ENCODE data around the gene RXRG.
A peak's percentile ranks its signal among the peaks of the same experiment; 100 is the strongest.
"Not testable (repeated sequence)": the region's sequence is repeated elsewhere in the genome, so short reads cannot be mapped to it uniquely, and the experiment has no call there.

The RXRG gene

GRCh38 chr1:165444897-165445370 lies at the start of gene RXRG:
TSS of gene RXRG (minus strand) at chr1:165445126. CDS start at chr1:165444893, 233 bp downstream.
- DNase-seq, result no peak

DNA sequence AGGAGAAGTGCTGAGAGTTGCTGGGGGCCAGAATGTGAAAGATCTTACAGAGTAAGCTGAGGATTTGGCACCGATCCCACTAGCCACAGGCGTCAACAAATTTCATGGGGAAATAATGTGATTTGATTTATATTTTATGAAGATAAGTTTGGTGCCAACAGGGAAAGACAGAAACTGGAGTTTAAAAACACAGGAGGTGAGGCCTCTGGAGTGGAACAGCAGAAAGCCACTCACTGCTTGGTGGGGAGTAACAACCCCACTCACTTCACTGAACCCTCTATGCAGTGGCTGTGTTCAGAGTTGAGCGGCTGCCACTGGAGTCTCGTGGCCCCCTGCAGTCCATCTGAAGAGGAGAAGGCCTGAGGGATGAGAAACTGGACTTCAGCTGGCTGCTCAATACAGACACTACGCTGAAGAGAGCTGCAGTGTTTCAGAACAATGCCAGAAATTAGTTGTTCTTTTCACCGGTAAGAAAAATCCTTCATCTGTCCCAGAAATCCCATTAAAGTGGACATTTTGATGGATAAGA lies 48.0 kb upstream of the RXRG start:
- no peak for DNase-seq

DNA sequence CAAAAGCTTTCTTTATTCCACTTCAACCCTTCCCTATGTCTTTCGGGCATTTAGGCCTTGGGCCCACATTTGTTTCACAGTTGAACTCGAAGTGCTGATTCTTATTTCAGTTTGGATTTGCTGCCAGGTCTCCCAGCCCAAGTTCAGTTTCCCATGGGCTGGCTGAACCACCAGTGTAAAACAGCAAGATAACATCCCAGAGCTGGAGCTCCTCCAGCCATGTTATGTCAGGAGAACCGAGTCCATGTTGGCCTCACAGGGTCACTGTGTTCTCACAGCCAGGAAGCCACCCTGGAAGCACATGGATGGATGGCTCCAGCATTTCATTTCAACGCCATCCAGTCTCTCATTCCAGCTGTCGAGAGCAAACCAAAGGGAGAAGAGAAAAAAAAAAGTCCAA lies 45.2 kb upstream of the RXRG start:
- DNase-seq, result no peak

- DNase-seq, result no peak
Measured at GRCh38 chr1:165487921-165488320, 43.0 kb upstream of the RXRG start.

DNA sequence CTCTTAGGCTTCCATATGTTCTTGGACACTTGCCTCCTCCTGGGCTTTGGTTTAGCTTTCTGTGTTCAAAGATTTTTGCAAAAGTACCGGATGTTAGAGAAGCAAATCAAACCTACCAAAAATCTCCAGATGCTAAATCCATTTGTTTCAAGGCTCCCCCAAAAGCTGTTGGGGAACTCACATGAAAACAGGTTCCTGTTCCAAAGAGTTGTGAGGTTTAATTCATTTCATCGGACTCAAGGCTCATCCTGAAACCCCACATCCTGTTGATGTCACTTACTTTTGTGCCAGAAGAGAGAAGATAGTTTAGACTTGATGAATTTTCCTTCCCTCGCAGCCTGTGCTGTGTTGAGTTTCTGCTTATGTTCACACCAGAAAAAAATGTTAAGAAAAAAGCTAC lies 41.7 kb upstream of the RXRG start:
- DNase-seq, result no peak

DNA sequence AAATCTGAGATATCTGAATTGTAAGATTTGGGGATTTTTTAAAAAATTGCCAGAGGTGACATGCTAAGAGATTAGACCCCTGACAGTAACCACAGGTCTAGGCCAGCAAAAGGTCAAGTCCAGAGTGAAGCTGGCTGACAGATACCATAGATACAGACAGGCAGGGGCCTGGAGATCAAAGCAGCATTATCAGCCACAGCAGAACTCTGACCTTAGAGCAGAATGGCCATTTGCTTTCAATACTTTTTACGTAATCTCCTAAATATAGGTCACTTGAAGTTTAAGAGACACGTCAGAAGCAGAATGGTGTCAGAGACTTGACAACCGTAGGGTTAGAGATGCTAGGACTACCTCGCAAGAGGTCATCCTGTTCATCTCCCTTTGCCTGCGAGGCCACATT lies 40.8 kb upstream of the RXRG start:
- no peak for DNase-seq

DNA sequence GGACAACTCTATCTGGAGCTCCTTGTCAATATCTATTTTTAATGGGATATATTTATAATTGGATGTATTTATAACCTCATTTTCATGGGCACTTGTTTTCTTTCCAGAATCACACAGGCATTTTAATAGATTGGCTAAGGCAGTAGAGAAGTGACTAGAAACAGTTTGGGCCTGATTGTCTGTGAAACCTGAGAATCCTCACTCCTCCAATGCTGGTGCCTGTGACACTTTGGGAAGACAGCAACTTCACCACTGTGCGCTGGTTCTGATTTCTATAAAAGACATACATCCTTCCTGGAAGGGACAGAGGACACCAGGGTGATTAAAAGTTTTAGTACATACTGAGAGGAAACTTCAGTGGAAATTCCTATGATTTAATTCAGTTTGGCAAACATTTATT lies 39.6 kb upstream of the RXRG start:
- DNase-seq, result no peak

DNA sequence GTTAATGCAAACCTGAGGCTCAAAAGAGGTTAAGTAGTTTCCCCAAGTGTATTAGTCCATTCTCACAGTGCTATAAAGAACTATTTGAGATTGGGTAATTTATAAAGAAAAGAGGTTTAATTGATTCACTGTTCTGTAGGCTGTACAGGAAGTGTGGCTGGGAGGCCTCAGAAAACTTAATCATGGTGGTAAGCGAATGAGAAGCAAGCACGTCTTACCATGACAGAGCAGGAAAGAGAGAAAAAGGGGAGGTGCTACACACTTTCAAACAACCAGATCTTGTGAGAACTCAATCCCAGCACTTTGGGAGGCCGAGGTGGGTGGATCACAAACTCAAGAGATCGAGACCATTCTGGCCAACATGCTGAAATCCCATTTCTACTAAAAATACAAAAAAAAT lies 38.5 kb upstream of the RXRG start:
- DNase-seq, result no peak

DNA sequence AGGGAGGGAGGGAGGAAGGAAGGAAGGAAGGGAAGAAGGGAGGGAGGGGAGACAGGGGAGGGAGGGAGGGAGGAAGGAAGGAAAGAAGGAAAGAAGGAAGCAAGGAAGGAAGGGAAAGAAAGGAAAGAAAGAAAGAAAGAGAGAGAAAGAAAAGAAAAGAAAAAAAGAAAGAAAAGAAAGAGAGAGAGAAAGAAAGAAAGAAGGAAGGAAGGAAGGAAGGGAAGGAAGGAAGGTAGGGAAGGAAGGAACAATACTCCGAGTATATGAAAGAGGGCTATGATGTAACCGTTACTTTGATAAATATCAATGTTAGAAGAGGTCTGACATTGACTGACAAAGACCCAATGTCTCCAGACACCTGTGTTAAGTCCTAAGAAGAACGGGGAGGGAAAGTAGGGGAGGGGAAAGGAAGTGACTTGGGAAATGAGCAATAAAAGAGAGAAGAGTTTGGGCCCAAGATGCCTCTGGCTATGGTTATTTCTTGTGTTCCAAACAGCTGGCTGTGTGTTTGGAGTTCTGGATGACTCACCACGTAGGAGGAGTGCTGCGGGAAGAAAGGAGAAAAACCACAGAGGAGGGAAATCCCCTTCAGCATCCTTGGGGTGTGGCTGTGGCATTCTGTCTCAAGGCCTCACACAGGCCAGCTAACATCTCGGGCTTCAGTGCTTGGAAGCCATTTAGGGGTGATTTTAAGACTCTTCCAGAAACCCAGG lies 37.0 kb upstream of the RXRG start:
- peak; percentile 12 for DNase-seq

DNA sequence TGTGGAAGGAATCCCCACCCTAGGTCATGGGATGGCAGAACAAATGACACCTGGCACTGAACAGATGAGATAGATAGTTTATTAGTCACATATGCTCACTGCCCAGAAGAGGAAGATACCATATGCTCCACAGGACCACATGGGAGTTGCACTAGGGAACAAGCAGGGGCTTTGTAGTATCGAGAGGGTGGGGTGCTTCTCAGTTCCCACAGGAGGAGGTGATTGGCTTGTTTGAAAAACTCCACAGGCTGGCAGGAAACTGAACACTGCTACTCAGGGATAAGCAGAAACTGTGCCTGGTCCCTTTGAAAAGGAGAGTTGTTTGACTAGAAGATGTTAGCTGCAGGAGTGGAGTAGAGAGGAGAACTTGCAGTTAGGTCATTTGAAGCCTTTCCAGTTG lies 31.9 kb upstream of the RXRG start:
- DNase-seq, result no peak

DNA sequence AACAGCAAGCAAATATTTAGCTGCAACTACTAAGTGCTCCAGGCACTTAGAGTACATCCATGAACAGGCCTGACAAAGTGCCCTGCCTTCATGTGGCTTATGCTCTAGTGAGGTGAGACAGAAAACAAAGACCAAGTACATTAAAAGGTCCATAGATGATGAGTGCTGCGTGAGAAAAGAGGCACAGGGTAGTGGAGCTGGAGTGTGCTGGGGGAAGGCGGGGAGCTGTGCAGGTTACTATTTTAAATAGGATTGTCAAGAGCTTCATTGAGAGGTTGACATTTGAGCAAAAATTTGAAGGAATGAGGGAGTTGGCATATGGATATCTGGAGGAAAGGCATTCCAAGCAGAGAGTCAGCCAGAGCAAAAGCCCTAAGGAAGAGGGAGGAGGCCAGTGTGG lies 29.3 kb upstream of the RXRG start:
- DNase-seq, result no peak

- no peak for DNase-seq
Measured at GRCh38 chr1:165473081-165473480, 28.2 kb upstream of the RXRG start.

GRCh38 chr1:165468726-165469249 lies 23.9 kb upstream of the RXRG start:
- DNase-seq, result no peak

DNA sequence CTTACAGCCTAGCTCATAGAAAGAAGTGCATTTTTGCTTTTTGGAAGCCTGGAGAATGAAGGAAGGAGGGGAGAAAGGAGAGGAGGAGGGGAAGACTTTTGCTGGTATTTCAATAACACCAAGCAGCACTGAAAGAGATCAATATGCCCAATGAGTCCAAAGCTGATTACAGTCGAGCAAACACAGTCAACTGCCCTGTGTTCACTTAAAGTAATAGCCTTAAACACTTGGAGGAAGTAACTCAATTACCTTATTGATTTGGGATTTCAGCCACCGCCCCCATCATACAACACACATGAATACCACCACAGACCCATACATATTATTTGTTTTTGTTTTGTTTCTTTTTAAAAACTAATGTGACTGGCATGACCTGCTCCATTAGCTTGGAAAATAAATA lies 23.3 kb upstream of the RXRG start:
- DNase-seq, result no peak

DNA sequence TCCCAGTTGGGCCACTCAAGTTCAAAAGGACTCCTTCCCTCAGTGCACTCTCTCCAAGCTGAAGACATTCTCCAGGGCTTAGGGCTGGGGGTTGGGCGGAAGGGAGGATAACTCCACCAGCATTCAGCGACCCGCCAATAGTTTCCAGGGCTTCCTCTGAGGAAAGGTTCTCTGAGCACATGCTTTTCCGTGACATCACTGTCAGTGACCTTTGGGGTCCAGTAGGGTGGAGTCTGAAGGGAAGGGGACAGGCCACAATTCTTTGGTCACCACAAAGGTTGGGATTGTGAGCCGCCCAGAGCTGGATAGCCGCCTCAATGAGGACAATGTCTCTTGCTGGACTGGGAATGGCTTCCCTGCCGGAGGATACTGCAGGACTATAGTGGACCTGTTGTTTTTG lies 22.8 kb upstream of the RXRG start:
- DNase-seq, result no peak

DNA sequence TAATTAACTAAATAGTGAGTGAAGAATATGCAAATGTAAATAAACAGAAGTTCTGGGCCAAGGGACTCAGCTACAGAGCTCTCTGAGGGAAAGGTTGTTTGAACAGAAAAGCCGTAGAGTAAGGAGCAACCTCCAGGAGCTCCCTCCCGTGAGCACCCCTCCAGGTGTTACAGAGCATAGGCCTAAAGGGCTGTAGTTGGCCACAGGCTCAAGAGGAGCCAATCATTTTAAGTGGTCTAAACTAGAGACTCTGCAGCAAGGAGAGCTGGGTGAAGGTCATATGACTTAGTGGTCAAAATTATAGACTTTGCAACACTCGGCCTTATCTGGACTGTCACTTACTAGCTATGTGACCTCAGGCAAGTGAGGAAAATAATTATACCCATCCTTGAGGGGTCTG lies 19.1 kb upstream of the RXRG start:
- no peak for DNase-seq

- DNase-seq, result not testable (repeated sequence)
Measured at GRCh38 chr1:165459683-165460082, 14.8 kb upstream of the RXRG start.

DNA sequence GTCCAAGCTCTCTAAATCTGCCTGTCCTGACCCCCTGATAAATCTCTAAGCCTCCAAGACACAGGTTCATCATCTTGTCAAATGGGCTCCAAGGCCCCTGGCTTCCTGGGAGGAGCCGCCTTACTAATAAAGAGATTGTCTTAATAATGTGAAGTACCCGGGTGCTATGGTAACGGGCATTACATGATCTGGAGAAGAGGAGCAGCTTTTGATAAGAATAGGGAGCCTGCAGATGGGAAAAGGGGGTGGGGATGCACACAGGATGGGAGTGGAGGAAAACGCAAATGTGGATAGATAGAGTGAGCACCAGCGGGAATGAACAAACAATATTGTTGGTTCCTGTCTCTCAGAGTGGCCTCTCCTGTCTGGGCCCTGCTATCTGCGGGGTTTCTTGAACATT lies 11.9 kb upstream of the RXRG start:
- DNase-seq, result no peak

DNA sequence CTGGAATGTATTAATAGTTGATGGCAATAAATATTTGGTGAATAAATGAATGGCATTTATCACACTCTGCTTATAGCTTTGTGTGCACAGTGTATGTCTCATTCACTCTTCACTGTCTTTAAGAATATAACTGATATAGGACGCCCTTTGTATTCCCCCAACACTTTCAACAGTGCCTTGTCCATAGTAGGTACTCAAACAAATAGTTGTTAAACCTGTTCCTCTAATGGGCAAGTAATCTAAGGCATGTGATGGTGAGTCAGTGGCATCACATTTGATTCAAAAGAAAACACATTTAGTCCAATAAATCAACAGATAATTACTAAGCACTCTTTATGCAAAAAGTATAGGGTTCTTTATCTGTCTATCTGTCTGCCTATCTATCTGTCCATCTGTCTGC lies 11.2 kb upstream of the RXRG start:
- DNase-seq, result no peak

GRCh38 chr1:165455111-165455510 lies 10.2 kb upstream of the RXRG start:
- DNase-seq, result no peak

DNA sequence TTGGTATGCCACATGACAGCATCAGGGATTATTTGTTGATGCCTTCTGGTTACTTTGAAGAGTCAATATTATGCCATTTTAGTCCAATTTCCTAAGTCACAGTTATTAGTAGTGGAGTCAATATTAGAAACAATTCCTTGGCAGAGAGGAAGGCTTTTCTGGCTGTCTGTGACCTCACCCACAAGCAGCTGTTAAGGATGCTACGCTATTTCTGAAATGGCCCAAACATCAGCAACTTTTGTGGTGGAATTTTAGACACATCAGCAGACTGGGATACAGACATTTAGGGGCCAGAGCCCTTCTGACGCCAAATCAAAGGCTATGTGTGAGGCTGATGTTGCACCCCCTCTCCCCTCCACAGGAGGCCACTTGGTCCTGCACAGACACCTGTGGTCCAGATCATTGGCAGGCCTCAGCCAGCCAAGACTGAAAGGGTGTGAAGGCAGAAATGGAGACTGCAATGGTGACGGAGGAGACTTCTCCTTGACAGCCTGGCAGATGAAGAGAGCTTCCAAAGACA lies 9.2 kb upstream of the RXRG start:
- no peak for DNase-seq

GRCh38 chr1:165452336-165453130 lies 7.6 kb upstream of the RXRG start:
- DNase-seq, result no peak

GRCh38 chr1:165451691-165452090 lies 6.8 kb upstream of the RXRG start:
- no peak for DNase-seq

GRCh38 chr1:165449131-165449530 lies 4.2 kb upstream of the RXRG start:
- DNase-seq, result no peak
